DOHH2 (cell line): ENCODE measurements around the gene PDGFD.

Source experiments
- H3F3A ChIP-seq: fragments of 200-600 bp; sonication (generic), shearing (Covaris generic); 2 replicates; pipeline ENCODE4 v1.6.0; 2016; ENCODE audit warnings: antibody characterized with exemption, mild to moderate bottlenecking; ENCODE audit not compliant: control insufficient read depth, insufficient read depth
- H3K27ac ChIP-seq: fragments of 200-600 bp; sonication (generic); 2 replicates; pipeline ENCODE4 v1.5.1; 2014; ENCODE audit warnings: low read depth, mild to moderate bottlenecking, low read length, moderate library complexity
- H3K27me3 ChIP-seq: fragments of 200-600 bp; sonication (generic); 2 replicates; pipeline ENCODE4 v1.6.1; 2014; ENCODE audit warnings: mild to moderate bottlenecking, low read length, mixed read lengths; ENCODE audit not compliant: control insufficient read depth
- H3K36me3 ChIP-seq: fragments of 200-600 bp; sonication (generic); 2 replicates; pipeline ENCODE4 v1.6.1; 2014; ENCODE audit warnings: mild to moderate bottlenecking, low read length, moderate library complexity, mixed read lengths; ENCODE audit not compliant: control insufficient read depth
- H3K4me1 ChIP-seq: fragments of 200-600 bp; sonication (generic); 2 replicates; pipeline ENCODE4 v1.6.1; 2014; ENCODE audit warnings: mild to moderate bottlenecking, low read length, mixed read lengths; ENCODE audit not compliant: control insufficient read depth
- H3K4me2 ChIP-seq: fragments of 200-600 bp; sonication (generic); 2 replicates; pipeline ENCODE4 v1.6.0; 2014; ENCODE audit warnings: mild to moderate bottlenecking, low read length, moderate library complexity
- H3K4me3 ChIP-seq: fragments of 200-600 bp; sonication (generic); 2 replicates; pipeline ENCODE4 v1.5.1; 2014; ENCODE audit warnings: mild to moderate bottlenecking, low read length, mixed read lengths
- H3K79me2 ChIP-seq: fragments of 200-600 bp; sonication (generic); 2 replicates; pipeline ENCODE4 v1.6.1; 2014; ENCODE audit warnings: mild to moderate bottlenecking, low read length, mixed read lengths; ENCODE audit not compliant: control insufficient read depth
- H3K9me2 ChIP-seq: fragments of 200-600 bp; sonication (generic); replicated peaks from 2 replicates; pipeline ENCODE4 v1.6.1; 2014; ENCODE audit warnings: mild to moderate bottlenecking, low read length, mixed read lengths; ENCODE audit not compliant: control insufficient read depth
- H3K9me3 ChIP-seq: fragments of 200-600 bp; sonication (generic); 2 replicates; pipeline ENCODE4 v1.6.1; 2014; ENCODE audit warnings: antibody characterized with exemption, low read length, mixed read lengths; ENCODE audit not compliant: control insufficient read depth, insufficient read depth
- H4K20me1 ChIP-seq: fragments of 200-600 bp; sonication (generic); 2 replicates; pipeline ENCODE4 v1.6.0; 2014; ENCODE audit warnings: low read depth, mild to moderate bottlenecking, antibody characterized with exemption, low read length, moderate library complexity; ENCODE audit not compliant: control insufficient read depth, insufficient read depth
- CTCF ChIP-seq: fragments of 200-600 bp; sonication (generic); IDR thresholded peaks from one replicate; pipeline ENCODE4 v1.5.1; 2014; ENCODE audit warnings: antibody characterized with exemption, mild to moderate bottlenecking, low read depth, low read length; ENCODE audit not compliant: poor library complexity, severe bottlenecking
- EZH2phosphoT487 ChIP-seq: fragments of 200-600 bp; sonication (generic); IDR thresholded peaks from 2 replicates; pipeline ENCODE4 v1.6.1; 2017; ENCODE audit warnings: borderline replicate concordance, mild to moderate bottlenecking, antibody characterized with exemption, low read length, moderate library complexity, mixed read lengths

The PDGFD gene

GRCh38 chr11:104043142-104043541 is 120.8 kb downstream of the PDGFD start:
- Histone ChIP-seq H3K79me2 (no peaks in the 10 kb centered on the region), H3F3A (no peaks in the 10 kb centered on the region), H3K4me2 (no peak overlapping the region), H3K4me1 (no peaks in the 10 kb centered on the region), H3K27me3 (no peaks in the 10 kb centered on the region), H3K9me3 (no peaks in the 10 kb centered on the region), H4K20me1 (no peaks in the 10 kb centered on the region), H3K36me3 (no peaks in the 10 kb centered on the region), H3K4me3 (no peak overlapping the region), H3K9me2 (no peaks in the 10 kb centered on the region), H3K27ac (no peak overlapping the region)
- TF ChIP-seq CTCF (no peak), EZH2phosphoT487 (no peak)

GRCh38 chr11:104041792-104042191 is 122.2 kb downstream of the PDGFD start:
- no peaks in the 10 kb centered on the region for H3K27me3 ChIP-seq
- no peaks in the 10 kb centered on the region for H4K20me1 ChIP-seq
- no peak for TF ChIP-seq EZH2phosphoT487
- TF ChIP-seq CTCF = no peak
- H3K4me3 ChIP-seq = no peak overlapping the region
- no peaks in the 10 kb centered on the region for H3K36me3 ChIP-seq
- H3K9me3 ChIP-seq = no peaks in the 10 kb centered on the region
- H3K79me2 ChIP-seq = no peaks in the 10 kb centered on the region
- H3K4me2 ChIP-seq = no peak overlapping the region
- no peaks in the 10 kb centered on the region for H3K9me2 ChIP-seq
- H3K27ac ChIP-seq = no peak overlapping the region
- H3F3A ChIP-seq = no peaks in the 10 kb centered on the region
- H3K4me1 ChIP-seq = no peaks in the 10 kb centered on the region

- H3K4me3 ChIP-seq = no peak overlapping the region
- no peaks in the 10 kb centered on the region for H3K36me3 ChIP-seq
- H3K79me2 ChIP-seq = no peaks in the 10 kb centered on the region
- TF ChIP-seq CTCF (no peak), EZH2phosphoT487 (no peak)
- H3K4me2 ChIP-seq = no peak overlapping the region
- no peak overlapping the region for H3K27ac ChIP-seq
- no peaks in the 10 kb centered on the region for H3K9me3 ChIP-seq
- H3K27me3 ChIP-seq = no peaks in the 10 kb centered on the region
- no peaks in the 10 kb centered on the region for H3K4me1 ChIP-seq
- H3F3A ChIP-seq = no peaks in the 10 kb centered on the region
- H3K9me2 ChIP-seq = no peaks in the 10 kb centered on the region
- no peaks in the 10 kb centered on the region for H4K20me1 ChIP-seq
These were observed 127.0 kb downstream of the PDGFD start for GRCh38 chr11:104036995-104037394.

GRCh38 chr11:104036588-104036987 is 127.4 kb downstream of the PDGFD start, which contains the start of gene DDI1:
TSS of gene DDI1 (plus strand) at chr11:104036640. CDS start at chr11:104036823, 183 bp downstream.
- Histone ChIP-seq H3K27me3 (no peaks in the 10 kb centered on the region), H3K27ac (no peak within 1 kb of the TSS), H4K20me1 (no peaks in the 10 kb centered on the region), H3F3A (no peaks in the 10 kb centered on the region), H3K79me2 (no peaks in the 10 kb centered on the region), H3K9me3 (no peaks in the 10 kb centered on the region), H3K4me3 (no peak within 1 kb of the TSS), H3K4me2 (no peak within 1 kb of the TSS), H3K9me2 (no peaks in the 10 kb centered on the region), H3K4me1 (no peaks in the 10 kb centered on the region), H3K36me3 (no peaks in the 10 kb centered on the region)
- TF ChIP-seq EZH2phosphoT487 = no peak
- no peak for TF ChIP-seq CTCF
